Forelimb muscle (tissue), 1 donor: ENCODE results near the gene NUBP2. TPM values are rescaled to one million over a fixed set of nuclear protein-coding genes. Genes with fewer than 3 reads are reported as not detected.

Source experiments
- DNase-seq: peaks from one replicate; pipeline ENCODE4 v3.0.0-alpha.2; 2013; ENCODE audit warnings: low read depth
- polyA plus RNA-seq: library from polyadenylated mRNA; unstranded; fragments of 120-200 nt; gene quantifications from one replicate; pipeline ENCODE4 v1.2.1, GENCODE V29; 2013; ENCODE audit not compliant: insufficient read length

The NUBP2 gene
- polyA plus RNA-seq, 1 donor: 36.9 TPM

- no peak for DNase-seq
Measured at GRCh38 chr16:1758923-1759322, 23.8 kb upstream of the NUBP2 start.

DNA sequence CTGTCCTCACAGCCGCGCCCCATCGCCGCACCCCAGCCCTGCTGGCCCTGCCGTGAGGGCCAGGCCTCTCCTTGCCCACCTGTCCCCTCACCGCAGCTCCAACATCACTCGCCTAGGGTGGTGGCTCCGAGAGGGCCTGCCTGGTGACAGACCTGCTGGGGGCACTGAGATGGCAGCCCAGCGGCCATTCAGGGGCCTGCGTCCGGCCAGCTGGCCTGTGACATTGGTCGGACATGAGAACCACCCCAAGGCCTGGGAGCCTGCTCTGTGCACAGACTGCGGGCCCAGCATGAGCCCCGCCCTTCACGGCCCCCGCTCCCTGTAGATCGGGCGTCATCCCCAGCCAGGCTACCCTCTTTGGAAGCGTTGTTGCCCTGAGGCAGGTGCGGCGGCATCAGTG is 23.2 kb upstream of the NUBP2 start:
- DNase-seq: no peak

DNA sequence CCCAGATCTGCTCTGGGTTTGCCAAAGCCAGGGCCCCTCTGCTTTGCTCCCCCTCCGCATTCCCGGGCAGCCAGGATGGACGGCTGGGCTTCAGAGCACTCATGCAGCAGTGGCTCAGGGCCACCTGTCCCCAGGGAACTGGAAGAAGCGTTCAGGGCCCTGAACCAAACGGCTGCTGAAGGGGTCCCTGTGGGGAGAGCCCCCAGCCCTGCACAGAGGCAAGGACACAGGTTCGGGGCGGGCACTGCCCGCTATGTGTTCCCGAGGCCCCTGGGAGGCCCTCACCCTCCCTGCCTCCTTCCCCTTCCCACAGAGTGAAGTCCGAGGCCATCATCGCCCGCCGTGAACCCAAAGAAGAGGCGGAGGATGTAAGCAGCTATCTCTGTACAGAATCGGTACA is 21.8 kb upstream of the NUBP2 start:
- DNase-seq: no peak

DNA sequence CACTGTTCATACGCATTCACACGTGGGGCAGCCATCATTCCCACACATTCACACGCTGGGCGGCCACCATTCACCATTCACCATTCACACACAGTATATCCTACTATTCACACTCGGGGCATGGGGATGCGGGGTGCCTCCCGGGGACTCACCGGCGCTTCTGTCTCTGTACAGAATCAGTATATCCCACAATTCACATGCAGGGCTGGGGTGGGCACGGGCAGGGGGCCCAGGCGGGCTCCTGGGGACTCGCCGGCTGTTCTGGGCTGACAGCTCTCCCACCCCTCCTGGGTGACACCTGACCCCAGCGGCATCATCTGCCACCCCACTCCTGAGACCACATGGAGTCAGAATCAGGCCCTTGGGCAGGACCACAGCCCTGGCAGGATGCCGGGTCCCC is 21.0 kb upstream of the NUBP2 start:
- DNase-seq: no peak

DNA sequence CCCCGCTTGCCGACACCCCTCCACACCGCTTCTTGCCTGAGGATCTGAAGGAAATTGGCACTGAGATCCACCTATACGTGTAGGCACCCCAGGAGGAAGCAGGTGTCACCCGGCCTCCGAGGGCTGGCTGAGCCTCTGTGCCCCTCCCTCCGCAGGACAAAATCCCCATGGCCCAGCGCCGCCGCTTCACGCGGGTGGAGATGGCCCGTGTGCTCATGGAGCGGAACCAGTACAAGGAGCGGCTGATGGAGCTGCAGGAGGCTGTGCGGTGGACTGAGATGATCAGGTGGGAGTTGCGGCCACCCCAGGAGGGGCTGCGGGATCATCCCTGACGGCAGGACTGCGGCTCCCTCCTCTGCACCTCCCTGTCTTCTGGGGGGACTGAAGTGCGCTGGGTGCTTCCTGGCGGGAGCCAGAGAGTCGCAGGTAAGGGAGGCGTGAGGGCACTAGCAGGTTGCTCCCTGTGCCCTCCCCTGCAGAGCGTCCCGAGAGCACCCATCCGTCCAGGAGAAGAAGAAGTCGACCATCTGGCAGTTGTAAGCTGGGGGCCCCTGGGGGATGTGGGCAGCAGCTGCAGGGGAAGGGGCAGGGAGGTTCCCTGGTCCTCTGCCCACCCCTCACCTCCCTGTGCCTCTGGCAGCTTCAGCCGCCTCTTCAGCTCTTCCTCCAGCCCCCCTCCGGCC is 20.4 kb upstream of the NUBP2 start:
- no peak for DNase-seq

DNA sequence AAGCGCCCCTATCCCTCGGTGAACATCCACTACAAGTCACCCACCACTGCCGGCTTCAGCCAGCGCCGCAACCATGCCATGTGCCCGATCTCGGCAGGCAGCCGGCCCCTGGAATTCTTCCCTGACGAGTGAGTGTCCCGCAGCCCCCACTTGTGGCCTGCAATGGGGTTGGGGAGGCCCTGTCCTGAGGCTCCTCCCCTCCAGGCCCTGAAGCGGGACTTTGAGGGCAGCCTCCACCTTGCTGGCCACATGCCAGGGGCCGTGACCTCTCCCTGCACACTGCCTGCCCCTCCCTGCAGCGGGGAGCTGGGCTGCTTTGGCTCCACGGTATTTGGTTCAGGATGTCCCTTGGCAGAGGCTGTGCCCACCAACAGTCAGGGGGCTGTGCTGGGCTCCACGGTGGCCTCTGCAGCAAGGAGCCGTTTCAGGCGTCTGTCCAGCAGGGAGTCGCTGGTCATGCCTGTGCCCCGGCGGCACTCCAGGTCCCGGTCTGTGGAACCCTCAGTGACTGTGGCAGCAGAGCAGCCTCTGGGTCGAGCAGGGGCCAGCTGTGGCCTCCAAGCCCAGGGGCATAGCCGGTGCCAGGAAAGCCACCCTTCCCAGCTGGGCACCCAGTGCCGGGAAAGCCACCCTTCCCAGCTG is 19.8 kb upstream of the NUBP2 start:
- DNase-seq: no peak

- no peak for DNase-seq
Measured at GRCh38 chr16:1763521-1764511, 18.9 kb upstream of the NUBP2 start.

- no peak for DNase-seq
Measured at GRCh38 chr16:1764971-1765370, 17.8 kb upstream of the NUBP2 start.

DNA sequence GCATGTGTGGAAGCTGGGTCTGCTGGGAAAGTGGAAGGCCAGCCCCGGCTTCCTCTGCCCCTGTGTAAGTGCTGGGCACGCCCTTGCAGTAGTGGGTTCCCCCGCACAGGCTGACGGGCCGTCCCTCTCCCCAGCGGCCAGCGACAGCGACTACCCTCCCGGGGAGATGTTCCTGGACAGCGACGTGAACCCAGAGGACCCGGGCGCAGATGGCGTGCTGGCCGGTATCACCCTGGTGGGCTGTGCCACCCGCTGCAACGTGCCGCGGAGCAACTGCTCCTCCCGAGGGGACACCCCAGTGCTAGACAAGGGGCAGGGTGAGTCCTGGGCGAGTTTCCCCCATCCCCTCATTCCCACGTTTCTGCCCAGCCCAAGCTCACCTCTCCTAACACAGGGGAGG is 16.9 kb upstream of the NUBP2 start:
- no peak for DNase-seq

- no peak for DNase-seq
Measured at GRCh38 chr16:1766231-1766630, 16.5 kb upstream of the NUBP2 start.

DNA sequence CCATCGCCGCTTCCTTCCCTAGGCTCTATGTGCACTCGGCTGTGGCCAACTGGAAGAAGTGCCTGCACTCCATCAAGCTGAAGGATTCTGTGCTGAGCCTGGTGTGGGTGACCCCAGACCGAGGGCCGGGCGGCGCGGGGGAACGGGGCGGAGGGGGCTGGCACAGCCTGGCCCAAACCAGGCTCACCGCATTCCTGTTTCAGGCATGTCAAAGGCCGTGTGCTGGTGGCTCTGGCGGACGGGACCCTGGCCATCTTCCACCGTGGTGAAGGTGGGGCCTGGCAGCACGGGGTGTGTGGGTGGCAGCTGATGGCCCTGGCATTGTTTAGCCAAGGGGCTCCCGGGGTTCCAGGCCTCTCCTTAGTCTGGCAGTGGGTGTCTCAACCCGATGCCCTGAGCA is 16.1 kb upstream of the NUBP2 start:
- no peak for DNase-seq

- DNase-seq: no peak
Measured at GRCh38 chr16:1767116-1767994, 15.4 kb upstream of the NUBP2 start.

GRCh38 chr16:1768061-1768766 is 14.5 kb upstream of the NUBP2 start:
- DNase-seq: no peak

GRCh38 chr16:1768767-1769401 is 13.9 kb upstream of the NUBP2 start:
- DNase-seq: no peak

DNA sequence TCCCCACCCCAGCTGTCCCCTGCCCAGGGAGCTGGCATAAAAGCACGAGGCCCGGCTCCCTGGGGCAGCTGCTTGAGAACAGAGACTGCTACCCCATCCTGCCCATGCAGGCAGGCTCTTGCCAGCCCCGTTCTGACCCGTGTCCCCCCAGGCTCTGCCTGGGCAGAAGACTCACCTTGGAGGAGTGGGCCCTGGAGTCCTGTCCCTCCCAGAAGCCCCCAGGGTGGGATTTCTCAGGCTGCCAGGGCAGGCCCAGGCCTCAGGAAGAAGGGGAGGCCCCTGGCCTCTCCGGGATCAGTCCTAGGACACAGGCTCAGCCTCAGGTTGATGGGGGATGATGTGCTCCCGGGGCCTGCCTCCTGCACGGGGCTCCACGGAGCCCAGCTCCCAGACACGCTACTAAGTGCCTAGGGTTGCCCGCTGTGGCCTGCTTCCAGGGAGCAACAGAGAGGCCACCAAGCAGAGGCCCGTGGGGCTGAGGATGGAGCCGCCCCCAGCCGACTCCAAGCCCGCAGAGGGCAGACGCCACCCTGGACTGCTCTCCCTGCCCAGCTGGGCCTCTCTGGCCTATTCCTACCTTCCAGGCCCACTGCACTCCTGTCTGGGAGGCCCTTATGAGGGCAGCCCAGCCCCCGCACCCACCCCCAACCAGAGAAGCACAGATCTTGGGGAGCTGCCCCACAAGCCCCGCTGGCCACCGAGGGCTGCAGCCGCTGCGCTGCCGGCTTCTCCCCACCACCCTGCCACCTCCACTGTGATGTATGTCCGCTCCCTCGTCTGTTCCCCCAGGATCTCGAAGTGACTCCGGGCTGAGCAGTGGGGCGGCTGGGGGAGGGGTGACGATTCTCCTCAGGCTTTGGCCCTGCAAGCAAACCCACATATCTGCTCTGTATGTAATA is 13.1 kb upstream of the NUBP2 start:
- no peak for DNase-seq

DNA sequence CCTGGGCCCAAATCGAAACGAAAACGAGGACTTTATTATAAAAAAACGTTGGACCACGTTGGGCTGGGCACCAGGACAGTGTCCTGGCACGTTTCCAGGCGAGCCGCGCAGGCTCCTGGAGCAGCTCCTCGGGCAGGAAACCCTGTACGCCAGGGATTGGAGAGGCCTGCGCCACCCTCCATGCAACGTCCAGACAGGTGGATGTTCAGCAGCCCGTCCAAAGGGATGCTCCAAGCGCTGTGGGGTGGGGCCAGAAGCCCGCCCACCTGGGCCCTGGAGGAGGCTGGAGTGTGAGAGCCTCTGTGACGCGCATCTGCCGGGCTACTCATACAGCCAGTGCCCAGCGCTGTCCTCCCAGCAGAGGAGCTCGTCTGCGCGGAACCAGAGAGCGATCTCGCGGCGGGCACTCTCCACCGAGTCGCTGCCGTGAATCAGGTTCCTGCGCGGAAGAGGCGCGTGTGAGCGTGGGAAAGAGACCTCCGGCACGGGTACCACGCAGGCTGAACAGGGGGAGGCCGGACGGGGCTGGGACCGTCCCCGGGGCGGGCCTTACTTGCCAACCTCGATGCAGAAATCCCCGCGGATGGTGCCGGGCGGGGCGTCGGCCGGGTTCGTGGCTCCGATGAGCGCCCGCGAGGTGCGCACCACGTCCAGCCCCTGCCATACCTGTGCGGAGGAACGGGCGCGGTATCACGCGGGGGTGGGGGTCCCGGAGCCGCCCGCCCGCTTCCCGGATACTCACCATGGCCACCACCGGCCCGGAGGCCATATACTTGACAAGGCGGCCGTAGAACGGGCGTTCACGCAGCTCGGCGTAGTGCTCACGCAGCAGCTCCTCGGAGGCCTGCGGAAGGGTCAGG is 12.2 kb upstream of the NUBP2 start:
- no peak for DNase-seq

GRCh38 chr16:1771188-1771863 is 11.4 kb upstream of the NUBP2 start, which contains the start of gene NME3:
Gene NME3, minus strand, starts transcription at chr16:1771543. Its CDS starts 9 bp downstream, at chr16:1771534.
- DNase-seq: no peak
